ENCODE measurements around the gene PNMA8B.

Gene PNMA8B

DNA sequence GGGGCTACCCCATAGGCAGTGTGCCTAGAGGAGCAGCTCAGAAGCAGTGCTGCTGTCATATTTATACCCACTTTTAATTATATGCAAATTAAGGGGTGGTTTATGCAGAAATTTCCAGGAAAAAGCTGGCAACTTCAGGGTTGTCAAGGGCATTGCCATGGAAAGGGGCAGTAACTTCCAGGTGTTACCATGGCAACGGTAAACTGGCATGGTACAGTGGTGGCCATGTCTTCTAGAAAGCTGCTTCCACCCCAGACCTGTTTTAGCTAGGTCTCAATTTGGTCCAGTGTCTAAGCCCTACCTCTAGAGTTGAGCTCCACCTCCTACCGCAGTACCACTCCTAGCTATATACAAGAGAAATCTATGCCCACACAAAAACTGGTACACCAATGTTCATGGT, 35.6 kb downstream of the PNMA8B start:
- DNase-seq (ENCODE audit: low read depth, low spot score), result no peak

DNA sequence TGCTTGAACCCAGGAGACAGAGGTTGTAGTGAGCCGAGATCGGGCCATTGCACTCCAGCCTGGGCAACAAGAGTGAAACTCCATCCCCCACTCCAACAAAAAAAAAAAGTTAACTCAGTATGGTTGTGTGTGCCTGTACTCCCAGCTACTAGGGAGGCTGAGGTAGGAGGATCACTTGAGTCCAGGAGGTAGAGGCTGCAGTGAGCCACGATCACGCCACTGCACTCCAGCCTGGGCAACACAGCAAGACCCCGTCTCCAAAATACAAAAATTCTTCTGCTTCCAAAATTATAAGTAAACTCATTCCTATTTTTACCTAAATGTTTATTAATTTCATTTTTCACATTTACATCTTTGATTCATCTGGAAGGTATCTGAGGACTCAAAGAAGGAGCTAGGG, 38.7 kb downstream of the PNMA8B start:
- DNase-seq (ENCODE audit: low read depth, low spot score), result no peak

- DNase-seq (ENCODE audit: low read depth, low spot score), result no peak
These were observed 41.4 kb downstream of the PNMA8B start for GRCh38 chr19:46454244-46454643.

GRCh38 chr19:46453661-46454060, 42.0 kb downstream of the PNMA8B start:
- no peak for DNase-seq (ENCODE audit: low read depth, low spot score)

DNA sequence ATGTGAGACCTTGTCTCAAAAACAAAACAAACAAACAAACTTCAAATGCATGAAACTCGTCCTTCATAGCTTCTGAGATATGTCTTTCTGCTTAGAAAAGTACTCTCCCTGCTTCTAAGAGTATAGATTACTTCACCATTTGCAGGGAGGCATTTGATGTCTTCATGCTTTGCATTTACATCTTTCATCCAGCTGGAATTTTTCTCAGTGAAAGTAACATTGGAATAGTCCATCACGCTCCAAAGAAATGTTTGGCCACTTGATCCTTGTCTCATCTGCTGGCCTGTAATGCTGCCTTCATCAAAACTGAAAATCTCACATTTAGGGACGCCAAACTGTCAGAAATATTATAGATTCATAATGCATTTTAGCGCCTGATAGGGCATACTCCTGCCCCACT, 43.5 kb downstream of the PNMA8B start:
- DNase-seq (ENCODE audit: low read depth, low spot score), result no peak

GRCh38 chr19:46451352-46451751, 44.3 kb downstream of the PNMA8B start:
- no peak for DNase-seq (ENCODE audit: low read depth, low spot score)

DNA sequence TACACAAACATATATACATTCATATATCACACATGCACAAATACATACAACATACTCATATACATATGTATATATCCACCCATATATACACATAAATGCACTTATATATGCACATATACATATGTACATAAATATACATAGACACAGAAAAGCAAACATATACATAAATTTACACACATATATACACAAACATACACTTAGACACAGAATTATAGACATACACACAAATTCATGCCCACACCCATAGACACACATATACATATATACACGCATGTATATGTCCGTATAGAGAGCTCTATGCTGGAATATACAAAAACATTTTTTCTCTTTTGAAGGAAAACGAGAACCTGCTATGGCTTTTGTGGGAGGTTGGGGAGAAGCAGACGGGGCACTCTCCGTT, 44.9 kb downstream of the PNMA8B start:
- no peak for DNase-seq (ENCODE audit: low read depth, low spot score)

GRCh38 chr19:46449228-46449627, 46.4 kb downstream of the PNMA8B start:
- DNase-seq (ENCODE audit: low read depth, low spot score), result no peak

DNA sequence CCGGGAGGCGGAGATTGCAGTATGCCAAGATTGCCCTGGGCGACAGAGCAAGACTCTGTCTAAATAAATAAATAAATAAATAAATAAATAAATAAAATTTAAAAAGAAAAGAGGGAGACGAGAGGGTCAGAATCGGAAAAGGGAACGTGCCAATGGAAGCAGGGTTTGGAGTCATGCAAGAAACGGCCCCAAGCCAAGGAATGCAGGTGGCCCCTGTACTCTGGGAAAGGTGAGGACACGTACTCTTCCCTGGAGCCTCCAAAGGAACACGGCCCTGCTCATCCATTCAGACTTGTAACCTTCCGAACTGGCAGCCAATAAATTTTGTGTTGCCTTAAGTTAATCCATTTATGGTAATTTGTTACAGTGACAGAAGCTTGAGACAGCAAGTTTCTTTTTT, 47.1 kb downstream of the PNMA8B start:
- DNase-seq (ENCODE audit: low read depth, low spot score), result no peak

DNA sequence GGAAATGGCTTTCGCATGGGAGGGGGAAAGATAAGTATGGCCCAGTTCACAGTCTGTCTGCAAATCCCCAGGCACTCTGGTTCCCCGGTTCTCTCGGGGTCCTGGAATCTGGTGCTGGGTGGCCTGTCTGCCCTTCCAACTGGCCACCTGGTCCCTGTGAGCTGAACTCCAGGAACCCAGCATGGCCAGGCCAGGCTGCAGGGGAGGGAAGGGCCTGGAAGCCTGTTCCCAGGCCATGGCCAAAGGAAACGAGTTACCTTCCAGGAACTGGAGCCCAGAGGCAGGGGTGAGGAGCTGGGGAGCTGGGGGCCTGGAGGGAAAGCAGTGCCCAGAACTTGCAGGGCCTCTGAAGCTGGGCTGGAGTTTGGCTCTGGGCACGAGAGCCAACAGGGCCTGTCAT, 47.8 kb downstream of the PNMA8B start:
- DNase-seq (ENCODE audit: low read depth, low spot score), result no peak

DNA sequence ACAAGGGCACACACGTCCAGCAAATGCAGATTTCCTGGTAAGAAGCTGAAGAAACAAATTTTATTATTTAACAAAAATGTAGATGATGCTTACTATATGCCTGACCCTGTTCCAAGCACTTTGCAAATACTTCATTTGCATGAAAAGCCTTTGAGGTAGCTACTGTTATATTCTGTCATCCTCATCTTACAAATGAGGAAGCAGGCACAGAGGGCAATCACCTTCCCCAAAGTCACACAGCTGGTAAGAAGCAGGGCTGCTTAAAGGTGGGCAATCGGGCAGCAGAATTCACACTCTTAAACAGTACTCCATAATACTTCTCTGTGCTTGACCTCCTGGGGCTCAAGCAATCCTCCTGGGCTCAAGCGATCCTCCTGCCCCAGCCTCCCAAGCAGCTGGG, 48.7 kb downstream of the PNMA8B start:
- no peak for DNase-seq (ENCODE audit: low read depth, low spot score)

- no peak for DNase-seq (ENCODE audit: low read depth, low spot score)
These were observed 49.6 kb downstream of the PNMA8B start for GRCh38 chr19:46446021-46446420.

DNA sequence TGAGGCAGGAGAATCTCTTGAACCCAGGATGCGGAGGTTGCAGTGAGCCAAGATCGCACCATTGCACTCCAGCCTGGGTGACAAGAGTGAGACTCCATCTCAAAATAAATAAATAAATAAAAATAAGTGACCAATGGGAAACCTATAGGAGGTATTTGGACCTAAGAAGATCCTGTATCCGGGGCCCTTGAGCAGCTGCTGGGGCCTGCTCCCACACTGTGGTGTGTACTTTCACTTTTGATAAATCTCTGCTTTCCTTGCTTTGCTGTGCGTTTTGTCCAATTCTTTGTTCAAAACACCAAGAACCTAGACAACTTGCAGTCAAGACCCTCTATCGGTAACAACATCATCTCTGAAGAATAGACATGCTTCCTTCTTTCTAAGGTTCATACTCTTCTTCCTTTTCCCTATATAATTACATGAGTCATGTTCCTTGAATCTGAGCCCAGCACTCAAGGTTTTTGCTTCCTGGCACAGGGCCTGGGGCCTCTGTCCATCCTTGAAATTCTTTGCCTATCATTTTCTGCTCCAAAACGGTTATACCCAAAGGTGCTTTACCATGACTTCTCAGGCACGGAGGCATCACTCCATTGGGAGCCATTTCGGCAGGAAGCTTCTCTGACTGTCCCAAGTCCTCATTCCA, 52.7 kb downstream of the PNMA8B start:
- DNase-seq (ENCODE audit: low read depth, low spot score), result no peak

GRCh38 chr19:46441866-46442265, 53.8 kb downstream of the PNMA8B start:
- DNase-seq (ENCODE audit: low read depth, low spot score), result no peak
